Activated B cell treated with CpG ODN at 0.5 μM for 24 hours (primary cell): ENCODE data around the gene TMEM107. TPM values are rescaled to one million over a fixed set of nuclear protein-coding genes. Genes with fewer than 3 reads are reported as not detected.

Experiments used
- ATAC-seq: fragments of 200-7000 bp; cut with Tn5 transposase; one replicate; pipeline ENCODE4 v1.10.0; 2021; ENCODE audit warnings: low read depth, mild to moderate bottlenecking, moderate library complexity
- CTCF ChIA-PET: fragments of 350-600 bp; sonication (Branson Sonifier 250); formaldehyde crosslinking; loops from one replicate; lab custom pipeline; 2021; ENCODE audit warnings: antibody characterized with exemption; lab: Charles Lee
- POLR2A ChIA-PET: fragments of 350-600 bp; sonication (Branson Sonifier 250); formaldehyde crosslinking; loops from one replicate; lab custom pipeline; 2021; ENCODE audit warnings: antibody characterized with exemption; lab: Charles Lee
- DNase-seq: peaks from one replicate; pipeline ENCODE4 v3.0.0; 2022
- H3K27ac Mint-ChIP-seq: one replicate; pipeline ENCODE4 v1.8.0; 2020; ENCODE audit warnings: mixed read lengths
- H3K27me3 Mint-ChIP-seq: one replicate; pipeline ENCODE4 v1.8.0; 2021; ENCODE audit warnings: mixed read lengths
- H3K36me3 Mint-ChIP-seq: one replicate; pipeline ENCODE4 v1.8.0; 2021; ENCODE audit warnings: low read depth, mixed read lengths
- H3K4me1 Mint-ChIP-seq: one replicate; pipeline ENCODE4 v1.8.0; 2021; ENCODE audit warnings: mixed read lengths
- H3K4me3 Mint-ChIP-seq: one replicate; pipeline ENCODE4 v1.8.0; 2020; ENCODE audit warnings: mild to moderate bottlenecking, mixed read lengths
- H3K9me3 Mint-ChIP-seq: one replicate; pipeline ENCODE4 v1.8.0; 2020; ENCODE audit warnings: mixed read lengths
- CTCF ChIP-seq: fragments of 200-600 bp; IDR thresholded peaks from one replicate; pipeline ENCODE4 v1.8.0; 2022; ENCODE audit warnings: antibody characterized with exemption, mild to moderate bottlenecking
- intact Hi-C: fragments of 100-400 bp; cut with micrococcal nuclease; formaldehyde crosslinking; loops from one replicate; pipeline ENCODE4 v1.15.1; 2024
- total RNA-seq: library from RNA; stranded (reverse); gene quantifications from 2 replicates; pipeline ENCODE4 v1.2.3, GENCODE V29; 2022

Gene TMEM107
- total RNA-seq, 1 donor from 2014 or later, result 20.9 TPM

- Mint-ChIP-seq H3K27me3 (no peaks in the 10 kb centered on the region), H3K9me3 (no peaks in the 10 kb centered on the region), H3K4me3 (peak overlapping the region; percentile 90), H3K4me1 (peaks cover 31% of the 10 kb centered on the region), H3K27ac (peak overlapping the region; percentile 41), H3K36me3 (peaks cover 53% of the 10 kb centered on the region)
- intact Hi-C loops, result loop anchor here (1.0 to 10.0 kb wide), 2 partner anchors 11 to 466 kb away; partner anchors contain the start of genes TP53 and WRAP53
- ATAC-seq (no peak), DNase-seq (no peak)
- ChIA-PET POLR2A (interaction anchor here (0.6 to 15.9 kb wide), 14 partner anchors 10 to 594 kb away, joined by 3 to 385 read pairs (median 4); partner anchors contain the start of genes BORCS6, CCDC42, CTC1 and HES7), CTCF (interaction anchor here (1.0 kb wide), 1 partner anchor 71 kb away, joined by 4 read pairs; no protein-coding TSS in a partner anchor)
- TF ChIP-seq CTCF, result no peak
These were observed 25.7 kb downstream of the TMEM107 start for GRCh38 chr17:8150194-8151119.

GRCh38 chr17:8149419-8150193 is 26.6 kb downstream of the TMEM107 start:
- Mint-ChIP-seq H3K36me3 (peaks cover 57% of the 10 kb centered on the region), H3K27me3 (no peaks in the 10 kb centered on the region), H3K9me3 (no peaks in the 10 kb centered on the region), H3K4me1 (peaks cover 31% of the 10 kb centered on the region), H3K27ac (no peak overlapping the region), H3K4me3 (no peak overlapping the region)
- no peak for TF ChIP-seq CTCF
- ATAC-seq, result no peak
- ChIA-PET CTCF (no interaction called here), POLR2A (interaction anchor here (0.6 to 15.9 kb wide), 6 partner anchors 10 to 595 kb away, joined by 3 to 385 read pairs (median 4); partner anchors contain the start of genes CCDC42 and HES7)
- DNase-seq, result no peak
- intact Hi-C loops, result loop anchor here (10.0 kb wide), 1 partner anchor 465 kb away; the partner anchor contains the start of genes TP53 and WRAP53

- ATAC-seq, result no peak
- Mint-ChIP-seq H3K4me3 (no peak overlapping the region), H3K4me1 (peaks cover 29% of the 10 kb centered on the region), H3K36me3 (peaks cover 67% of the 10 kb centered on the region), H3K27me3 (no peaks in the 10 kb centered on the region), H3K9me3 (no peaks in the 10 kb centered on the region), H3K27ac (no peak overlapping the region)
- DNase-seq, result no peak
- TF ChIP-seq CTCF, result no peak
- POLR2A ChIA-PET, result interaction anchor here (1.0 to 1.1 kb wide), 2 partner anchors 9 to 24 kb away, joined by 5 to 6 read pairs; no protein-coding TSS in a partner anchor
- CTCF ChIA-PET, result no interaction called here
- intact Hi-C loops, result no loop called here
These were observed 27.6 kb downstream of the TMEM107 start for GRCh38 chr17:8148560-8148959.

- DNase-seq (no peak), ATAC-seq (no peak)
- H3K9me3 Mint-ChIP-seq, result no peaks in the 10 kb centered on the region
- peaks cover 23% of the 10 kb centered on the region for H3K4me1 Mint-ChIP-seq
- no peak for TF ChIP-seq CTCF
- H3K27ac Mint-ChIP-seq, result no peak overlapping the region
- intact Hi-C loops, result no loop called here
- ChIA-PET CTCF (no interaction called here), POLR2A (interaction anchor here (1.0 to 1.1 kb wide), 2 partner anchors 8 to 25 kb away, joined by 5 to 6 read pairs; no protein-coding TSS in a partner anchor)
- no peaks in the 10 kb centered on the region for H3K27me3 Mint-ChIP-seq
- no peak overlapping the region for H3K4me3 Mint-ChIP-seq
- H3K36me3 Mint-ChIP-seq, result peaks cover 65% of the 10 kb centered on the region
These were observed 28.3 kb downstream of the TMEM107 start for GRCh38 chr17:8147805-8148404.
